BJ (cell line): Measurements from ENCODE around the gene ZNF584. TPM values are rescaled to one million over a fixed set of nuclear protein-coding genes. Genes with fewer than 3 reads are reported as not detected.

Source experiments
- CTCF ChIA-PET: fragments of 350-600 bp; formaldehyde crosslinking; extraction: SDS; loops from one replicate; lab custom pipeline; 2021; ENCODE audit warnings: antibody characterized with exemption, inconsistent platforms; lab: Yijun Ruan, JAX
- POLR2A ChIA-PET: fragments of 300-600 bp; sonication (Branson Sonifier 250); formaldehyde crosslinking; extraction: SDS; loops from one replicate; lab custom pipeline; 2021; ENCODE audit warnings: antibody characterized with exemption; lab: Charles Lee
- DNase-seq: peaks from one replicate; pipeline ENCODE4 v3.0.0-alpha.2; 2011; ENCODE audit warnings: low read depth
- H3K27me3 ChIP-seq: 2 replicates; pipeline ENCODE4 v1.6.0; 2011; ENCODE audit warnings: low read length; ENCODE audit not compliant: control insufficient read depth, insufficient read depth
- H3K36me3 ChIP-seq: 2 replicates; pipeline ENCODE4 v1.5.1; 2011; ENCODE audit warnings: low read length; ENCODE audit not compliant: control insufficient read depth, insufficient read depth
- H3K4me3 ChIP-seq: 2 replicates; pipeline ENCODE4 v1.5.1; 2011; ENCODE audit warnings: low read depth, mild to moderate bottlenecking, control low read depth, low read length
- polyA plus RNA-seq: library from polyadenylated mRNA; depleted of rRNA; stranded (reverse); fragments of >200 nt; gene quantifications from 2 replicates; pipeline ENCODE4 v1.2.3, GENCODE V29; 2011
- TF ChIP-seq, protein P1 (sequence below): IDR thresholded peaks from 2 replicates; pipeline ENCODE4 v1.5.1; 2011; ENCODE audit warnings: low read depth, mild to moderate bottlenecking, control low read depth, inconsistent platforms, low read length, moderate library complexity; ENCODE audit not compliant: insufficient read depth

ZNF584 gene
- polyA plus RNA-seq, 1 experiment: 10.0 TPM

DNA sequence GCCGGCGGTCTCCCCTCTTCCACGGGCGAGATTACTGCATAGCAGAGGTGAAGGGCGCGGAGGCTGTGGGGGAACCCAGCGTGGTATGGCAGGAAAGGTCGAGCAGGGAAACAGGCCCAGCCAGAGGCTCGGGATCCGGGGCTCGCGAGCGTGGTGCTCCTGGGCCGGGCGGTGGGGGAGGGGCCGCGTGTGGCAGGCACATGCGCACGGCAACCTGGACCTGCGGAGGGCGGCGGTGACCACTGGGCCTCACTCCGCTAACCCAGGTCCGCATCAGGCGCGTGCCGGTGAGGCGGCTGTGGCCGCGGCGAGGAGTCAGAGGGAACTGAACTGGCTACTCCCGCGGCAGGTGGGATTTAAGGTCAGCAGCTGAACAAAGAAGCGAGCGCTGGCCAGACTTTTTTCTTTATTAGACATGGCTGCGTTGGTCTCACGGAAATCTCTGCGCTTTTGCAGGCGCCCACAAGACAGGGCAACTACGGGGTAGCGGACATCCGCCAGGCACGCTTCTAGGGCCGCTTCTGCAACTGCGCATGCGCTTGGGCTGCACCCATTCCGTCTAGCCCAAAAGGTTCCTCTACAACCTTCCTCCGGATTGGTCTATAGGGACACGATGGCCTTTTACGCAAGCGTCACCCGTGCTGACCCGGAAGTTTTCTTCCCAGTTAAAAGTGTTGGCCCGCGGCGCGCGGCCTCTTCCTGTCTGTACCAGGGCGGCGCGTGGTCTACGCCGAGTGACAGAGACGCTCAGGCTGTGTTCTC, 21.7 kb upstream of the ZNF584 start, which contains the start of gene RPS5:
TSS of gene RPS5 (plus strand) at position 694 of the 762 bp plus-strand sequence. CDS start 869 bp downstream, outside the sequence.
- ChIA-PET CTCF (no interaction called here), POLR2A (no interaction called here)

DNA sequence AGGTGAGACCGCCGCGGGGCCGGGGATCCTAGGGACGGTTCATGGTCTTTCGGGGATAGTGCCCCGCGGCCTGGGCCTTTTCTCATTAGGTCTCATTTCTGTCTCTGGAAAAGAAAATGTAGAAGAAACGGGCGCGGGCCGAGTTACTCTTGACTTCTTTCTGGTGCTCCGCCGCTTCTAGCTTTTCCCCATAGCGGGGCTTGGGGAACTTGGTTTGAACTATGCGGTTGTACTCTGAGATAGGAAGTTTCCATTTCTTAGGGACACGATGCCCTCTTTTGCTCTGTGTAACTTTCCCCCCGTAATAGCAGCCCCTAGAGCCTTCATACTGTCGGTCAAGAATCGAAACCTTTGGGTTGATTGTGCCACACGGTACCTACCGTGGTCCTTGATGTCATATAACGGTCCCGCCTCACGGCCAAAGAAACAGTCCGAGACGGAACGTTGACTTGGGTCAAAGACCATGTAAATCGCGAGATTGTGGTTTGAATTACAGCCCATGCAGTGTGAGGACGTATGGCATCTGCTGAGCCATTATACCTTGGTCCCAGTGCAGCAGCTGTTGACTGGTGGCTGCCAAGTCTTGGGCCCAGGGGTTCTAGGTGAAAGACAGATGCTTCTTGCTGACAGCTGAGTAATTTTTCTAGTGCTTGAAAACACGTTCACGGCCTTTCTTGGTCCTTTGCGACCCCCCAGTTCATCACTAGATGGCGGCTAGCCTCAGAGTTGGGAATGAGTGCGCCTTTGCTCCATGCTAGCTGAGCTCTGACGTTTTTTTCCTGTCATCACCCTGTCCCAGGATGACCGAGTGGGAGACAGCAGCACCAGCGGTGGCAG, 20.9 kb upstream of the ZNF584 start:
- ChIA-PET POLR2A (no interaction called here), CTCF (no interaction called here)
- no peak for DNase-seq

More for the DNA sequence above, 21.7 kb upstream of the ZNF584 start, which contains the start of gene RPS5:
- no peaks in the 10 kb centered on the region for H3K27me3 ChIP-seq
- TF ChIP-seq, protein P1, sequence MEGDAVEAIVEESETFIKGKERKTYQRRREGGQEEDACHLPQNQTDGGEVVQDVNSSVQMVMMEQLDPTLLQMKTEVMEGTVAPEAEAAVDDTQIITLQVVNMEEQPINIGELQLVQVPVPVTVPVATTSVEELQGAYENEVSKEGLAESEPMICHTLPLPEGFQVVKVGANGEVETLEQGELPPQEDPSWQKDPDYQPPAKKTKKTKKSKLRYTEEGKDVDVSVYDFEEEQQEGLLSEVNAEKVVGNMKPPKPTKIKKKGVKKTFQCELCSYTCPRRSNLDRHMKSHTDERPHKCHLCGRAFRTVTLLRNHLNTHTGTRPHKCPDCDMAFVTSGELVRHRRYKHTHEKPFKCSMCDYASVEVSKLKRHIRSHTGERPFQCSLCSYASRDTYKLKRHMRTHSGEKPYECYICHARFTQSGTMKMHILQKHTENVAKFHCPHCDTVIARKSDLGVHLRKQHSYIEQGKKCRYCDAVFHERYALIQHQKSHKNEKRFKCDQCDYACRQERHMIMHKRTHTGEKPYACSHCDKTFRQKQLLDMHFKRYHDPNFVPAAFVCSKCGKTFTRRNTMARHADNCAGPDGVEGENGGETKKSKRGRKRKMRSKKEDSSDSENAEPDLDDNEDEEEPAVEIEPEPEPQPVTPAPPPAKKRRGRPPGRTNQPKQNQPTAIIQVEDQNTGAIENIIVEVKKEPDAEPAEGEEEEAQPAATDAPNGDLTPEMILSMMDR: no peak
- peaks cover 3% of the 10 kb centered on the region for H3K36me3 ChIP-seq
- H3K4me3 ChIP-seq: peak within 1 kb of the TSS; percentile 62
- DNase-seq: peak; percentile 92

DNA sequence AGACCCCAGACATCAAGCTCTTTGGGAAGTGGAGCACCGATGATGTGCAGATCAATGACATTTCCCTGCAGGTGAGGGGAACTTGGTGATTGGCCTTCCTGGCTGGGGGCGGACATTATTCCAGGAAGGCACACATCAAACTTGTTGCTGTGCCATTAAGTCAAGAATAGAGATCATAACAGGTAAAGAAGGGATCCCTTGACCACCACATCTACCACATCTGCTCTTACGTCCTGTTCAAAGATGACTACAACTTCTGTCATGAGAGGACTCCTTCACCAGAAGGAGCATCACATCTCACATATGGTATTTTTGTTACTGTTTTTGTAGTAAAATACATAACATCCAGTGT, 20.3 kb upstream of the ZNF584 start:
- H3K36me3 ChIP-seq: peaks cover 9% of the 10 kb centered on the region
- peak overlapping the region; percentile 62 for H3K4me3 ChIP-seq
- DNase-seq: no peak
- no peaks in the 10 kb centered on the region for H3K27me3 ChIP-seq
- ChIA-PET POLR2A (no interaction called here), CTCF (no interaction called here)
- TF ChIP-seq, protein P1: no peak

More for the DNA sequence above, 20.9 kb upstream of the ZNF584 start:
- Histone ChIP-seq H3K27me3 (no peaks in the 10 kb centered on the region), H3K36me3 (peaks cover 5% of the 10 kb centered on the region), H3K4me3 (peak overlapping the region; percentile 62)
- TF ChIP-seq, protein P1: no peak

DNA sequence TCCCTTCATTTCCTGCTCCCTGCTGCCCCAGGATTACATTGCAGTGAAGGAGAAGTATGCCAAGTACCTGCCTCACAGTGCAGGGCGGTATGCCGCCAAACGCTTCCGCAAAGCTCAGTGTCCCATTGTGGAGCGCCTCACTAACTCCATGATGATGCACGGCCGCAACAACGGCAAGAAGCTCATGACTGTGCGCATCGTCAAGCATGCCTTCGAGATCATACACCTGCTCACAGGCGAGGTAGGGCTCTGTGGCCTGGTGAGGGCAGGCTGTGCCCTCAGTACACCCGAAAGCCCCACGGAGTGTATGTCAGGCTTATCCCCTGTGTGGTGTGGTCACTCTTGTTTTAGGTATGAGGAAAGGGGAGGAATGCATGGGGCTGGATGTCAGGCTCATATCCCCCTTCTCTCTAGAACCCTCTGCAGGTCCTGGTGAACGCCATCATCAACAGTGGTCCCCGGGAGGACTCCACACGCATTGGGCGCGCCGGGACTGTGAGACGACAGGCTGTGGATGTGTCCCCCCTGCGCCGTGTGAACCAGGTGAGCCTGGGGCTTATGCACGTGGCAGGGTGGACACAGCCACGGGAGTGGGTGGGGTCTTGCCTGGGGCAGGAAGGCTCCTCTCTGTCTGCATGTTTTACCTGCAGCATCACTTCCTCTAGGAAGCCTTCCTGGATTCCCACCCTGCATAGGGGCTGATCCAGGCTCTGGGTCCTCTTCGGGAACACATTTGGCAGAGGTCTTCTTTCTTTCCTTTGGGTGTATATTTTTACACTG, 15.3 kb upstream of the ZNF584 start:
- ChIA-PET CTCF (no interaction called here), POLR2A (no interaction called here)
- Histone ChIP-seq H3K4me3 (no peak overlapping the region), H3K36me3 (peaks cover 21% of the 10 kb centered on the region), H3K27me3 (no peaks in the 10 kb centered on the region)
- TF ChIP-seq, protein P1: no peak
- DNase-seq: no peak
